IPS-18a (cell line): ENCODE results near the gene CLDN12.
A peak's percentile ranks its signal among the peaks of the same experiment; 100 is the strongest.

Source experiments
- H3K27ac ChIP-seq: one replicate; pipeline ENCODE4 v1.5.1; 2013; ENCODE audit warnings: low read length
- H3K27me3 ChIP-seq: one replicate; pipeline ENCODE4 v1.6.1; 2013; ENCODE audit warnings: mild to moderate bottlenecking, low read length; ENCODE audit not compliant: control insufficient read depth, insufficient read depth
- H3K36me3 ChIP-seq: one replicate; pipeline ENCODE4 v1.6.1; 2013; ENCODE audit warnings: low read depth, low read length; ENCODE audit not compliant: control insufficient read depth
- H3K4me1 ChIP-seq: one replicate; pipeline ENCODE4 v1.6.1; 2013; ENCODE audit warnings: low read depth, low read length; ENCODE audit not compliant: control insufficient read depth
- H3K4me3 ChIP-seq: one replicate; pipeline ENCODE4 v1.5.1; 2013; ENCODE audit warnings: low read length
- H3K9ac ChIP-seq: one replicate; pipeline ENCODE4 v1.6.1; 2013; ENCODE audit warnings: mild to moderate bottlenecking, low read length, moderate library complexity
- H3K9me3 ChIP-seq: one replicate; pipeline ENCODE4 v1.6.1; 2013; ENCODE audit warnings: low read depth, low read length; ENCODE audit not compliant: control insufficient read depth

CLDN12 gene

DNA sequence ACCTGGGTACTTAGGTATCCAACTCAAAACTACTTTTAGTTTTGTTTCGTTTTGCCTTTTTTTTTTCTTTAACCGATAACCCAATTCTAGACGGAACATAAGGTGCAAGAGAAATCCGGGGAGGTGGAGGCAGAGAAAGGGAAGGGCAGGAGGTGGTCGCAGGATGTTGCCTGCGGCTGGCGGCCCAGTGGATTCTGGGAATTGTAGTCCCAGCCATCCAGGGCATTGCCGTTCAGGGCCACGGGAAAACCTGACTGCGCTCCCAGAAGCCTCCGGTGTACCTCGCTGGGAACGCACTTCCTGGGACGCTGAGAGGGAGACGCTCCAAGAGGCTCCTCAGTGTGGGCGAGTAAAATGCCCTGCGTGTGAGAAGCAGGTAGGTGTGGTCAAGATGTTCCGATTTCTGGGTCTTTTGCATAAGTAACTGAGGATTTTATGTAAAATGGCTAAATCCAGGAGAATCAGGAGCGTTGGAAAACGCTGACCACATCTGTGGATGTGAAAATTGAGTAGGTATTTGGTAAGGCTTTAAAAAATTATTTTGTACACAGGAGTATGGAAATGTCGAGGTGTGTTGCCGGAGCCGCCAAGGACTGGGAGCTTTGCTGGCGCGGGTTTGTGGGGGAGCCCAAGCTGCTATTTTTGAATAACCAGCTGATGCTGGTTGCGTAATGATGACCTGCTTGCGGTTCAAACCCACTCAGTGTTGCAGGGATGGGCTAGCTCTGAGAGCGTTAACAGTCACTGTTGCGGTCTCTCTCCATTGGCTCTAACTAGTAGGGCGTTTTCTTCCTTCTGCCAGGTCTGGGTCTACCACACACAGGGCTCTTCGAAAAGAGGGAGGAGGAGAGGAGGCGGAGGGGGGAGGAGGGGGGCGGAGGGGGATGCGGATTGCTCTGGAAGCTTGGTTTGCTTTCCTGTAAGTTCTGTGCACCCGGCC is at the start of gene CLDN12:
Gene CLDN12, plus strand, starts transcription at position 288 of the 940 bp plus-strand sequence. CDS start 9,216 bp downstream, outside the sequence.
- Histone ChIP-seq H3K27me3 (no peaks in the 10 kb centered on the region), H3K4me1 (no peaks in the 10 kb centered on the region), H3K9me3 (no peaks in the 10 kb centered on the region), H3K27ac (peak within 1 kb of the TSS; percentile 72), H3K9ac (peak within 1 kb of the TSS; percentile 77), H3K4me3 (peak within 1 kb of the TSS; percentile 98), H3K36me3 (peaks cover 23% of the 10 kb centered on the region)

DNA sequence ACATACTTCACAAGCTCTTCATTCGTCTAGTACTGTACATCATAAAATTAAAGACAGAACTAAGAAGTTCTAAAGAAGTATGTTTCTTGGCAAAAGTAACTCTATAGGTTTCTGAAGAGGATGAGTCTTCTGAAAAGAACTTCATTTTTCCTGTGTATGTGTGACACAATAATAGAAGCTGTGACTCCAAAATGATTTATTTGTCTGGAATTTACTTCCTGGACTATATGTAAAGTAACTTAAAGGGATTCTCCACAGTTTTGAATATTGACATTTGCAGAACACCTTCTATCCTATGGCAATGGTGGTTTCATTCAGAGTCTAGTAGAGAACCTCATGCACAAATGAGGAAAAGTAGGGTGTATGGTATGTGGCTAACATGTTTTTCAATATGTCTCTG is 19.8 kb upstream of the CLDN12 start:
- Histone ChIP-seq H3K9ac (no peak overlapping the region), H3K9me3 (no peaks in the 10 kb centered on the region), H3K27ac (no peak overlapping the region), H3K36me3 (peaks cover 37% of the 10 kb centered on the region), H3K4me1 (no peaks in the 10 kb centered on the region), H3K4me3 (no peak overlapping the region), H3K27me3 (no peaks in the 10 kb centered on the region)

DNA sequence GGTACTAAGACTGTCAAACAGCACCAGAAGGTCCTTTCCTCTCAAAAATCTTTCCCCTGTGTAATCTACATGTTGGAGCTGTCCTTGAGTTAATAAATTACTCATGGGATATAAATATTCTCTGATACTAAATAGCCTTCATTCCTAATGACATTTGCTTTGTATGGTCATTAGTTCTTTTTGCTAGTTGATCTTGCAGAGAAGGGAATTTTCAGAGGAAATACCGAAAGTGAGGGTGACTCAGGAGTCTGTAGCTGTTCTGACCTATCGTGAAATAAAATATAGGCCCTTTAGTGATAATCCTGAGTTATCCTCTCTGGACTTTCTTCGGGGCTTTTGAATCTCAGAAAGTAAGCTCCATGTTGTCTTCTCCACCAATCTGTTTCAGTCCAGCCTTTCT is 19.4 kb upstream of the CLDN12 start:
- Histone ChIP-seq H3K36me3 (peaks cover 34% of the 10 kb centered on the region), H3K27me3 (no peaks in the 10 kb centered on the region), H3K27ac (no peak overlapping the region), H3K9me3 (no peaks in the 10 kb centered on the region), H3K4me3 (no peak overlapping the region), H3K9ac (no peak overlapping the region), H3K4me1 (no peaks in the 10 kb centered on the region)

DNA sequence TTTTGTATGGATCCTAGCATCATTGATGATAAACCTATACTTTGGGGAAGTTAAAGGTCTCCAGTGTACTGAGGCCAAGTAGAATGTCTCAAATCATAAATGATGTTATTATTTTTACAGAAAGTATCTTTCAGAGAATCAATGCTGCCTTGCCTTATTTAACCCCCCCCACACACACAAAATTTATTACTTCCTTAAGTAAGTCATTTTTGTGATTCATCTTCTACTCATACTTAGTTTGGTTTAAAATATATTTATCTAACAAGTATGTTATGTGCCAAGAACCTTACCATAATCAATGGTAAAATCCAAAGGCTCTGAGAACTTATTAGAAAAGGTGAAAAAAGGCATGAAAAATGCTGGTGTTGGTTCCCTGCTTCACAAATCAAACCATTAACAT is 18.8 kb upstream of the CLDN12 start:
- Histone ChIP-seq H3K27me3 (no peaks in the 10 kb centered on the region), H3K27ac (no peak overlapping the region), H3K9ac (no peak overlapping the region), H3K4me3 (no peak overlapping the region), H3K4me1 (no peaks in the 10 kb centered on the region), H3K9me3 (no peaks in the 10 kb centered on the region), H3K36me3 (peaks cover 28% of the 10 kb centered on the region)

DNA sequence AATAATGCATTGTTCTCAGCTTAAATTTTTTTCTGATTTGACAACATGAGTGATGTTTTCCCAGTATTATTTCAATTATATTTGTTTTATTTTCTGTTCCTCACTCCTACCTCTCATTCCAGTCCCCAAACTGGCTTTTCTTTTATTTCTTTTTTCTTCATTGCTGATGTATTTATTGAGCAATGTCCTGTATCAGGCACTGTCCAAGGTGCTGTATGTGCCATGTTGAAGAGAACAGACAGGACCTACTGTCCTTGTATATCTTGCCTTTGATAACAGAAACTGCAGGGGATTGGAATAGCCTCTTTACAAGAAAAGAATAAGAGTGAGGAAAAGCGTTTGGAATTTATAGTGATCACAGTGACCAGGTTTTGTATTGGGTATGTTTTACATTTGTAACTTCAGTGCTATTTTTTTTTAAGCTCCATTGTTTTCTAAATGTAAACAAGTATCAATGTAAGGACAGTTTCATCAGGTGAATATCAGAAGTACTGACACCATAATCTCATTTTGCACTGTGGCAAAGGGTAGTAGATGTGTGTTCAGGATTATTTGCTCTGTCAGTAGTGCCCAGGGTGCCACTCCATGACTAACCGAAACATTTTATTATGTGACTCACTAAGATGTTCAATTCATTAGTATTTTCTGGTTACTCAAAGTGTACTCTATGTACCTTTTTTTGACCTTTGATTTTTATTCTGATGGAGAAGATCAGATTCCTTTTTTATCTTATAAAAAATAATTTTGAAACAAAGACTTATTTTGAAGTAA is 15.6 kb upstream of the CLDN12 start:
- H3K9ac ChIP-seq = no peak overlapping the region
- H3K27ac ChIP-seq = no peak overlapping the region
- H3K36me3 ChIP-seq = peaks cover 16% of the 10 kb centered on the region
- no peak overlapping the region for H3K4me3 ChIP-seq
- H3K27me3 ChIP-seq = no peaks in the 10 kb centered on the region
- no peaks in the 10 kb centered on the region for H3K4me1 ChIP-seq
- H3K9me3 ChIP-seq = no peaks in the 10 kb centered on the region

DNA sequence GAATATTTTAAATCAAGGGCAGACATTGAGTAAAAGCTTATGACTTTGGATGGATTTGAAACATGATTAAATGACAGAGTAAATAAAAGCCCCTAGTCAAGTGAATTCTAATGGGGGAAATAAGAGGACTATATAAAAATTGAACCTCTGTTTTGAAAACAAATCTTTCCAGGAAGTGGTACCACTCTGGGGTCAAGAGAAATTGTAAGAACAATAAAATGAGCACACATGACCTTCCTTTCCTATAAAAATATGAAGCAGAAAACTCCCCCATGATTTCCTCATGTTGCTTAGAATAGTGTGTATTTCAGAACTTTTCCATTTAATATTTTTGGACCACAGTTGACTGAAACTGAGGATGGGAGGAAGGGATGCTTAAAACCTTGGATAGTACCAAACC is 12.3 kb upstream of the CLDN12 start:
- H3K27ac ChIP-seq = no peak overlapping the region
- no peak overlapping the region for H3K9ac ChIP-seq
- H3K9me3 ChIP-seq = peaks cover 2% of the 10 kb centered on the region
- H3K4me3 ChIP-seq = no peak overlapping the region
- no peaks in the 10 kb centered on the region for H3K4me1 ChIP-seq
- H3K27me3 ChIP-seq = no peaks in the 10 kb centered on the region
- no peaks in the 10 kb centered on the region for H3K36me3 ChIP-seq

DNA sequence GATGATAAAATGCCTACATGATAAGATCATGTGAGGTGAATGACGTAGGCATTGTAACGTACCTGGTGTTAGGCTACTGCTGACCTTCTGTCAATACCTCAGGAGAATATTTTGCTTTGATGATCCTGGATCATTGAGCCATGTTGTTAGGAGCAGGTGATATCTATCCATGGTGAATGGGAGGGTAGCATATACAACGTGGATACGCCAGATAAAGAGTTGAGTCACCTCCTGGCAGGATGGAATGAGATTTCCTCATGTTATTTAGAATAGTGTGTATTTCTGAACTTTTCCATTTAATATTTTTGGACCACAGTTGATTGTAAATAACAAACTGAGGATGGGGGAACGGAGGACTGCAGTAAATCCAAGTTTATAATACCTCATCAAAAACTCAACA is 11.8 kb upstream of the CLDN12 start:
- Histone ChIP-seq H3K4me3 (no peak overlapping the region), H3K9ac (no peak overlapping the region), H3K36me3 (no peaks in the 10 kb centered on the region), H3K27me3 (no peaks in the 10 kb centered on the region), H3K4me1 (no peaks in the 10 kb centered on the region), H3K27ac (no peak overlapping the region), H3K9me3 (peaks cover 2% of the 10 kb centered on the region)

DNA sequence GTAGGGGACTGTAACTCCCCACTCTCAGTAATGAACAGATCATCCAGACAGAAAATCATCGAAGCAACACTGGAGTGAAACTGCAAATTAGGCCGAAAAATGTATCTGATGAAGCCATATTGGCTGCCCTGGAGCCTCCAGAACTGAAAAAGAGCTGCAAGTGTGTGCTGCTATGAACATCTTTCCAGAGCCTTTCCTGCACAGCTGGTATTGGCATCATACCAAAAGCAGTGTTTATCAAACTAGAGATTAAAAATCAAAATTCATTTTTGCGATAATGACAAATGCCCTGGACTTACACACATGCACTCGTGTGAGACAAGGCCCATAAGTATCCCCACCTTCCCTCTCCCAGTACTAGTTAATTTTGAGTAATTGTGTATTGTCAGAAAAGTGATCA is 6.8 kb upstream of the CLDN12 start:
- Histone ChIP-seq H3K27me3 (no peaks in the 10 kb centered on the region), H3K36me3 (no peaks in the 10 kb centered on the region), H3K4me3 (no peak overlapping the region), H3K9me3 (peaks cover 2% of the 10 kb centered on the region), H3K27ac (no peak overlapping the region), H3K4me1 (no peaks in the 10 kb centered on the region), H3K9ac (no peak overlapping the region)

DNA sequence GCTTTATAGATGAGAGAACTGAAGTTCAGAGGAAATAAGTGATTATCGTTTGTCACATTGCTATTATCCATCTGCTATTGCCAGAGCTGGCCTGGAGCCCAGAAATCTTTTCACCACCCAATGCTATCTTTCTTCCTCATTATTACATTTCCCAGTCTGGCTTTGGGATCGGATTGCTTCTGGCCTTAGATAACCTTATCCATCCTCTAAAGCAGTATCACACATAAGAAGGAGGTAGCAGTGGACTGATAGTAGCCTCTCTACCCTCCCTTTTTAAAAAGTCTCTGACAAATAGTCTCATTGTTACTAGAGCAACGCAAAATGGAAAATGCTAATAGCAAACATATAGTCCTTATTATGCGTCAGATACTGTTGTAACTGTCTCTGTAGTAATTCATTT is 1.3 kb upstream of the CLDN12 start:
- Histone ChIP-seq H3K4me3 (no peak overlapping the region), H3K4me1 (no peaks in the 10 kb centered on the region), H3K27ac (no peak overlapping the region), H3K27me3 (no peaks in the 10 kb centered on the region), H3K9ac (no peak overlapping the region), H3K36me3 (peaks cover 13% of the 10 kb centered on the region), H3K9me3 (no peaks in the 10 kb centered on the region)

DNA sequence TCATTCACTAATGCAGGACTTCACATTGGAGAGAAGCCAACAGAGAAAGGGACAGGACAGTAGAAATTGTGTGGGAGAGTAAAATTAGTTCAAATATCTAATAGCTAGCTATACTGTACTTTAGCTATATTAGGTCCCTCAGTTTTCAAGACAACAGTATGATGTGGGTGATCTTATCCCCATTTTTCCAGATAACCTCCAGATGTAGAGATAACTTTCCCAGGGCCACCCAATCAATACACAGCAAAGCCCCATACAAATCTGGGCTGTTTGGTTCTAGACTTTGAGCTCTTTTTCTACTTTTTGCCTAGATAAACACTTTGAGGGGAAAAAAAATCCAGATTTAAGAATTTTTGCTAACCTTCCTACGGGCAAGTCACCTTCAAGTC is 482 bp upstream of the CLDN12 start:
- Histone ChIP-seq H3K27ac (no peak overlapping the region), H3K4me3 (peak overlapping the region; percentile 98), H3K9ac (peak overlapping the region; percentile 77), H3K9me3 (no peaks in the 10 kb centered on the region), H3K36me3 (peaks cover 21% of the 10 kb centered on the region), H3K4me1 (no peaks in the 10 kb centered on the region), H3K27me3 (no peaks in the 10 kb centered on the region)

DNA sequence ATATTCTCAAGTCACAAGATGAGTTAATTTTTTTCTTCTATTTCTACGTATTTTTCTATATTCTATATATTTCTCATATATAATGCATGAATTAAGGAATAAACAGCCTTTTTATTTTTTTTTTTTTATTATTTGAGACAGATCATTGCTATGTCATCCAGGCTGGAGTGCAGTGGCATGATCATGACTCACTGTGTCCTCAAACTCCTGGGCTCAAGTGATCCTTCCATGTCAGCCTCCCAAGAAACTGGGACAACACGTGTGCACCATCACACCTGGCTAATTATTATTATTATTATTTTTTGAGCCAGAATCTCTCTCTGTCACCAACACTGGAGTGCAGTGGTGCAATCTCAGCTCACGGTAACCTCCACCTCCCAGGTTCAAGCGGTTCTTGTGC is 1.5 kb downstream of the CLDN12 start:
- Histone ChIP-seq H3K36me3 (peaks cover 31% of the 10 kb centered on the region), H3K9me3 (no peaks in the 10 kb centered on the region), H3K4me3 (no peak overlapping the region), H3K4me1 (no peaks in the 10 kb centered on the region), H3K27ac (no peak overlapping the region), H3K9ac (no peak overlapping the region), H3K27me3 (no peaks in the 10 kb centered on the region)
